ENCODE measurements around the gene DCPS. TPM values are rescaled to one million over a fixed set of nuclear protein-coding genes. Genes with fewer than 3 reads are reported as not detected.

DCPS gene
- total and polyA plus RNA-seq, 2 of the 4 experiments (the other 2 are of a cell fraction): 19.7 to 34.8 TPM

- Histone ChIP-seq H4K20me1 (ENCODE audit: insufficient read depth, low read length) (peaks cover 3% of the 10 kb centered on the region; the same call in 1 of the 2 replicates), H3K27me3 (ENCODE audit: control insufficient read depth, insufficient read depth, low read length) (no peaks in the 10 kb centered on the region), H3K23ac (ENCODE audit: low read depth, low read length) (no peak overlapping the region), H3K4me1 (ENCODE audit: control insufficient read depth, insufficient read depth, low read length) (peaks cover 5% of the 10 kb centered on the region; the same call in 1 of the 2 replicates), H3K27ac (ENCODE audit: insufficient read depth, low read length) (no peak overlapping the region), H4K5ac (ENCODE audit: low read depth, low read length) (no peak overlapping the region), H2AK9ac (replicated peaks; ENCODE audit: low read depth, low read length, poor library complexity) (no peak overlapping the region), H3K18ac (ENCODE audit: low read depth, low read length) (no peak overlapping the region), H3K9me1 (ENCODE audit: insufficient read depth, low read length) (no peaks in the 10 kb centered on the region), H4K91ac (ENCODE audit: insufficient read depth, low read depth, low read length) (no peak overlapping the region), H2AK5ac (ENCODE audit: low read depth, low read length) (no peak overlapping the region), H2BK5ac (ENCODE audit: low read depth, low read length, poor library complexity, severe bottlenecking) (no peak overlapping the region), H3K4me2 (ENCODE audit: low read depth, low read length) (no peak overlapping the region), H3K4ac (ENCODE audit: low read depth, low read length) (no peak overlapping the region), H3K79me1 (ENCODE audit: low read depth in 1 of 2, low read length in 2 of 2) (peaks cover 13 to 21% of the 10 kb centered on the region in 2 experiments), H2BK120ac (ENCODE audit: low read depth, low read length) (no peak overlapping the region), H2BK20ac (ENCODE audit: low read depth, low read length) (no peak overlapping the region), H3K56ac (ENCODE audit: extremely low read depth, insufficient read depth, low read length) (no peak overlapping the region), H3K14ac (replicated peaks; ENCODE audit: low read depth, low read length) (no peak overlapping the region), H3K9me3 (ENCODE audit: control insufficient read depth, insufficient read depth, low read length) (no peaks in the 10 kb centered on the region), H3K4me3 (ENCODE audit: insufficient read depth, low read depth, low read length) (no peak overlapping the region), H3K36me3 (ENCODE audit: control insufficient read depth, insufficient read depth, low read length) (0 out of 2 replicates have a peak, but pooled peaks cover 2% of the 10 kb centered on the region), H3K9ac (ENCODE audit: low read depth, low read length) (no peak overlapping the region), H2BK15ac (ENCODE audit: low read depth, low read length) (no peak overlapping the region), H2AFZ (replicated peaks; ENCODE audit: low read length, poor library complexity) (no peak overlapping the region), H4K8ac (ENCODE audit: low read depth in 2 of 2, low read length in 2 of 2) (no peak overlapping the region)
- ChIA-PET CTCF (interaction anchor here (0.7 kb wide), 1 partner anchor 177 kb away, joined by 4 read pairs; no protein-coding TSS in a partner anchor), POLR2A (ENCODE audit: unreplicated experiment) (no interaction called here)
- dilution Hi-C loops (cut with HindIII; ENCODE audit: low sequenced_read_pairs, unreplicated experiment) (no loop called here), in situ Hi-C loops (cut with MboI; ENCODE audit: low sequenced_read_pairs) (loop anchor here (10.0 to 25.0 kb wide), 4 partner anchors 297 to 1030 kb away; no protein-coding TSS in a partner anchor), intact Hi-C loops (cut with micrococcal nuclease) (loop anchor here (10.0 kb wide), 1 partner anchor 1727 kb away; no protein-coding TSS in a partner anchor)
- peak; percentile 58 for DNase-seq
- BruUV-seq (replicated peaks): no TSS peak
- ATAC-seq (ENCODE audit: low read depth): no peak
- peak; percentile 57 for TF ChIP-seq RAD21 (IDR thresholded peaks at IDR 0.05; ENCODE audit: low read length)
- TF ChIP-seq POLR2A (IDR thresholded peaks at IDR 0.05; ENCODE audit: low read depth, low read length): no peak
- no peak for TF ChIP-seq CEBPB (IDR thresholded peaks at IDR 0.05; ENCODE audit: low read depth, low read length)
- TF ChIP-seq USF2 (IDR thresholded peaks at IDR 0.05; ENCODE audit: low read depth, low read length): no peak
- TF ChIP-seq CTCF (conservative IDR thresholded peaks at IDR 0.05; ENCODE audit: low read depth, low read length): peak; percentile 56
- TF ChIP-seq RFX5 (IDR thresholded peaks at IDR 0.05; ENCODE audit: low read depth, low read length): no peak
- TF ChIP-seq MAFK (IDR thresholded peaks at IDR 0.05; ENCODE audit: low read depth, low read length): no peak
- TF ChIP-seq CHD1 (IDR thresholded peaks at IDR 0.05; ENCODE audit: low read depth, low read length): no peak
- TF ChIP-seq NFE2L2 (IDR thresholded peaks at IDR 0.05; ENCODE audit: low read depth, low read length): no peak
- TF ChIP-seq MAZ (IDR thresholded peaks at IDR 0.05; ENCODE audit: borderline replicate concordance, low read depth, low read length): no peak
- TF ChIP-seq FOS (IDR thresholded peaks at IDR 0.05; ENCODE audit: low read depth, low read length): no peak
- TF ChIP-seq BHLHE40 (IDR thresholded peaks at IDR 0.05; ENCODE audit: low read depth, low read length): no peak
- no peak for TF ChIP-seq RCOR1 (IDR thresholded peaks at IDR 0.05; ENCODE audit: insufficient replicate concordance, low read length)
- TF ChIP-seq SMC3 (IDR thresholded peaks at IDR 0.05; ENCODE audit: low read depth, low read length): peak; percentile 46
- no peak for TF ChIP-seq MXI1 (IDR thresholded peaks at IDR 0.05; ENCODE audit: borderline replicate concordance, low read depth, low read length)
- TF ChIP-seq ELK1 (IDR thresholded peaks at IDR 0.05; ENCODE audit: borderline replicate concordance, low read depth, low read length): no peak
- WGBS, 2 experiments (ENCODE audit: extremely low coverage in 2 of 2, insufficient read length in 1 of 2): no CpG with 5 or more reads among the region's 5 CpGs
Observed at GRCh38 chr11:126307706-126308105, 3.8 kb downstream of the DCPS start.

Data from IMR-90 (cell line).